Skeletal muscle cell (primary cell): Measurements from ENCODE around the gene PGGT1B.

Experiments
- DNase-seq: peaks from one replicate; pipeline ENCODE4 v3.0.0-alpha.2; 2010; ENCODE audit warnings: low read depth
- H3K4me3 ChIP-seq: 2 replicates; pipeline ENCODE4 v1.5.1; 2011; ENCODE audit warnings: low read depth, mild to moderate bottlenecking, control low read depth, low read length, moderate library complexity

PGGT1B gene

DNA sequence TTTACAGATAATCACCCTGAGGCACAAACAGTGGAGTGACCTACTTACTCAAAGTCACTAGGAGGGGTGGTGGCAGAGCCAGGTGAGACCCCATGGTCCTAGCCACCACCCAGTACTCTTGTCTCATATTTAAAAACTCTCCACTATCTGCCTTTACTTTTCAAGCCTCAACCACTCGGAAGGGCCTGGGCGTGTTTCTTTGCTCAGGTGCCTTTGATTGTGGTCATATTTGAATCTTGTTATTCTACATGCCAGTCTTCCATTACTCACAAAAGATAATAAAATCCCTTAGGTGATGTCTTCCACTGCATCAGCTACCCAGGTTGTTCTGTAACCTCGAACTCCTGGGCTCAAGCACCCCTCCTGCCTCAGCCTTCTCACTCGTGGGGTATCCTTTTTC lies 72.3 kb downstream of the PGGT1B start:
- no peak for DNase-seq
- H3K4me3 ChIP-seq: no peak overlapping the region

DNA sequence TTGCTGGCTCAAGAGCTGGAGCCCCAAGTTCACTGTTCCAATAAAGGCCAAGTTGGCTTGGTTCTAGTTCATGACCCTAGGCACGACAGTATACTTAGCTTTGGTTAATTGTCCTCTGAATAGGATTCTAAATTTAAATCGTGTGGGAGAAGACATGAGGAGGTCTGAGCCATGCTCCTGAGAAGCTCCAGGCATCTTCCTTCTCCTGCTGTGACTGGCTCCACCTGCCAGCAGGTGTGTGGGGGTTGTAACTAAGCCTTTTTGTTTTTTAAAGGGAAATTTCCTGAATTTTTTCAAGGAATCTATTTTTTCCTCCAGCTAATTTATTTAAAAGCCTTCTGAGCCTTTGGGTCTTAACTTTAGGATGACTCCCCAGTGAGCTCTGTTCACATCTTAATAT lies 72.8 kb downstream of the PGGT1B start:
- no peak for DNase-seq
- H3K4me3 ChIP-seq: no peak overlapping the region

- no peak overlapping the region for H3K4me3 ChIP-seq
- DNase-seq: no peak
These were observed 75.9 kb downstream of the PGGT1B start for GRCh38 chr5:115186794-115187193.

- H3K4me3 ChIP-seq: no peak overlapping the region
- DNase-seq: no peak
These were observed 77.9 kb downstream of the PGGT1B start for GRCh38 chr5:115184770-115185169.

GRCh38 chr5:115181757-115182156 lies 80.9 kb downstream of the PGGT1B start:
- no peak overlapping the region for H3K4me3 ChIP-seq

DNA sequence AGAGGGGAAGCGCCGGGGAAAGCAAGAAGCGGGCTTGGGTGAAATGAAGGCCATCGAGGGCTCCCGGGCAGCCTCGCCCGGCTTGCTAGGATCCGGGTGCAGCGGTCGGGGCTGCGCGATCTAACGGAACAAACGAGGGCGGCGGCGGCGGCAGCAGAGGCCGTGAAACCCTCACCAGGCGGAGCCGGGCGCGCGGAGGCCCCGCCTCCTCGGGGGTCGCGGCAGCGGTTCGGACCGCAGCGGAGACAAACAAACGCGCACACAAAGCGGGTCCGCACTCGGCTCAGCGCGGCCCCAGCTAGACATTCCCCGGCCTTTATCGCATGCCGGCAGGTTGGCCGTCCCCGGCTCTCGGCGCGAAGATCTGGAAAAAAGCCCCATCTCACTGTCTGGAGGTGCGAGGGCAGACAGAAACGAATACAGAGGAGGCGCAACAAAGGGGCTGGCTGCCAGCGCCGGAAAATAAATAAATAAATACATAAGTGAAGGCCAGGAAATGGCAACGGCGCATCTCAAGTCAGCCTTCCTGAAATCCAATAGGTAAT lies 82.4 kb downstream of the PGGT1B start:
- DNase-seq: no peak
- H3K4me3 ChIP-seq: peak overlapping the region; percentile 52

More at GRCh38 chr5:115181757-115182156, 80.9 kb downstream of the PGGT1B start:
- DNase-seq: no peak

DNA sequence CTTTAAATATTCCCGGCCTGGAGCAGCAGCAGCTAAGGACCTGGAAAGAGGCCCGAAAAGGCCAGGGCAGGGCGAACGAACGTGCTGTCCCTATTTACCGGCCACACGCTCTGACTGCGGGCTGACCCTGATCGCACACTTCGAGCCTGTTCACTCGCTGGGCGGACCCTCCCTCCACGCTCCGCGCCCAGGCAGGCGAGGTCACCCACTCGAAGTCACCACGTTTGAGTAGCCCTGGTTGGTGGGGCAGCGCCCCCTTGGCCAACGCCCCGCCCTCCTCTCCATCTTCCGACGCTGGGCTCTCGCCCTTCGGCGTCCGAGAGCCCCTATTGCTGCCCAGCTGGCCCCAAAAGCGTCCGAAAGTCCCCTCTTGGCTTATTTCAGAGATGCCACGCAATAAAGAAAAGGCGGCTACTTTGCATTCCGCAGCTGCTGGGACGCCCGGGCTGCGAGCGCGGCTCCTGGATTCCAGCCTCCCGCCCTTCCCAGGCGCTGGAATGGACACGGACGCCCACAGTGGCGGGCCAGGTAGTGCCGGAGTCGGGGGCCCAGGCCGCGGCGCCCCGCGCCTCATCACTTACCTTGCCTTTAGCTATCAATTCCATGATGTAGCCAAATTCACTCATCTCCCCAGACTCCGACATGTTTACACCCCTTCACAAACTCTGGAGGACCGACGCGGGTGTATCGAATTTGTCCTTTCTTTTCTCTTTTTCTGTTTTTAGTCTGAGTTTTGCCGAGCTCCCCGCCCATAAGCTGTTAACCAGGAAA lies 83.1 kb downstream of the PGGT1B start:
- H3K4me3 ChIP-seq: peak overlapping the region; percentile 52
- no peak for DNase-seq

DNA sequence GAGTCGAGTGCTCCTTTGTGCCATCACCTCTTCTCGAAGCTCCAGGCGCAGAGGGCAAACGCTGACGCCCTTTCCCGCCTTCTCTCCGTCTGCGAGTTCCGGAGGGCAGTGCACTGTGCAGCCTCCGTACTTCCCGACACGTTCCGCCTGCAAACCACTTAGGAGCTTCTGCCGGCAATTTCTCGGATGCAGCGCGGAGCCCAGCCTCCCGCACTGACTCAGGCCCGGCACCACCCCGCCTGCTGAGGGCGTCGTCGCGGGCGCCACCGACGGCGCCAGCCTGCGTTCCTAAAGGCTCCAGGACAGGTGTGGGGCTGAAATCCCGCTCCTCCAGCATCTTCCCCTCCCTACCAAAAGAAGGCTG lies 83.7 kb downstream of the PGGT1B start:
- H3K4me3 ChIP-seq: no peak overlapping the region
- DNase-seq: no peak

GRCh38 chr5:115170929-115171510 lies 91.7 kb downstream of the PGGT1B start:
- DNase-seq: no peak
- H3K4me3 ChIP-seq: peak overlapping the region; percentile 83

DNA sequence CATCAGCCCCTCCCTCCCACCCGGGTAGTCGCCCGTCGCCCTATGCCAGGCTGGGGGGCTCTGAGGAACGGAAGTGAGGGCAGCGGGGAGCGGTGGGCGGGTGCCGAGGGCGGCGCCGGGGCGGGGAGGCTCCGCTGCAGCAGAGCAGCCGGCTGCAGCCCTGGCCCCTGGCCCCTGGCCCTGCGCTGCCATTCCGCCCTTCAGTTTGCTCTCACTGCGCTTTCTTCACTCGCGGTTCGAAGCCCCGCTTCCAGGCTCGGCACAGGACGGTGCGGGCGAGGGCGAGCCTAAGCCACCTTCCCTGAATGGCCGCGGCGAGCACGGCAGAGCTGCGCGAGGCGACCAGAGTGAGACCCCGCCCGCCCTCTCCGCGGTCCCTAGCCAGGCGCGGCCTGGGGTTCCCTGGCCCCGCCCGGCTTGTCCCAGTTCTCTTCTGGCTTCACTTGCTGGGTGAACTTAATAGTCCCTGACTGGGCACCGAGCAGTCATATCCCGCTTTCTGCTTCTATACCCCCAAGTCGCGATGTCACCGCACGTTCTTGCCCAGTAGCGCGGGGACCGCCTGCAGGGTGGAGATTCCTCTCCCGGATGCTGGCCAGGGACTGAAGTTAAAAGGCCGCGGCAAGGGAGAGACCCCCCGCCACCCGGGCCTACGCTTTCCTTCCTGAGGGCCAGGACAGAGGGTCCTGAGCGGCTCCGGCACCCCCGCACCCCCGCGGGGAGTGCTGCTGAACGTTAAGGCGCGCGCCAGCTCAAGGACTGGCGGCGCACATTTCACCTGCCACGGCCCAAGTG lies 92.3 kb downstream of the PGGT1B start:
- H3K4me3 ChIP-seq: peak overlapping the region; percentile 83
- no peak for DNase-seq

- DNase-seq: peak; percentile 62
- peak within 1 kb of the TSS; percentile 83 for H3K4me3 ChIP-seq
These were observed 93.1 kb downstream of the PGGT1B start, which contains the start of gene TRIM36 for GRCh38 chr5:115169487-115170133. Gene TRIM36, minus strand, starts transcription at chr5:115169908. Its CDS starts 274 bp downstream, at chr5:115169634.

- peak overlapping the region; percentile 83 for H3K4me3 ChIP-seq
- DNase-seq: no peak
These were observed 93.7 kb downstream of the PGGT1B start for GRCh38 chr5:115168829-115169486.

GRCh38 chr5:115166744-115167393 lies 95.8 kb downstream of the PGGT1B start:
- H3K4me3 ChIP-seq: no peak overlapping the region

DNA sequence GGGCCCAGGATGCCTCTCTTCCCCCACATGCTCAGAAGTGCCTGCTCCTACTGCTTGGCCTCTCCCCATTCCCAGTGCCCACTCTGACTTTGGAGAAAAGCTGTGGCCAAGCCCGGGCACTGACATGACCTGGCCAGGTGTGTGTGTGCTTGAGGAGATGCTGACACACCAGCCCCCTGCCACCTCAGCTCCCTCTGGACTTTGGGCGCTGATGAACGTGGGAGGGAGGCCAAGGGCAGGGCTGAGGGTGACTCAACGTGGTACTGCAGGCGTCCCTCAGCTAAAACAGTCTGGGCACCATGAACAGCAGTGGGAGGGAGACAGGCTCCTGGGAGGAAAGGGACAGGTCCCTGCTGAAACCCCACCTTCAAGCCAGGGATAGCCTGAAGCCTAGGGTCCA lies 96.9 kb downstream of the PGGT1B start:
- H3K4me3 ChIP-seq: no peak overlapping the region
- no peak for DNase-seq

More at GRCh38 chr5:115166744-115167393, 95.8 kb downstream of the PGGT1B start:
- no peak for DNase-seq

- no peak overlapping the region for H3K4me3 ChIP-seq
- DNase-seq: no peak
These were observed 101.7 kb downstream of the PGGT1B start for GRCh38 chr5:115160975-115161475.
